NOMO-1 treated with DMSO at 0.1 percent for 48 hours (cell line): ENCODE results near the gene PHETA2.
"Not testable (repeated sequence)": the region's sequence is repeated elsewhere in the genome, so short reads cannot be mapped to it uniquely, and the experiment has no call there.

ENCODE experiments used
- DNase-seq: peaks from one replicate; lab custom pipeline; 2025; ENCODE audit not compliant: unreplicated experiment; lab: John Stamatoyannopoulos, UW

PHETA2 gene

DNA sequence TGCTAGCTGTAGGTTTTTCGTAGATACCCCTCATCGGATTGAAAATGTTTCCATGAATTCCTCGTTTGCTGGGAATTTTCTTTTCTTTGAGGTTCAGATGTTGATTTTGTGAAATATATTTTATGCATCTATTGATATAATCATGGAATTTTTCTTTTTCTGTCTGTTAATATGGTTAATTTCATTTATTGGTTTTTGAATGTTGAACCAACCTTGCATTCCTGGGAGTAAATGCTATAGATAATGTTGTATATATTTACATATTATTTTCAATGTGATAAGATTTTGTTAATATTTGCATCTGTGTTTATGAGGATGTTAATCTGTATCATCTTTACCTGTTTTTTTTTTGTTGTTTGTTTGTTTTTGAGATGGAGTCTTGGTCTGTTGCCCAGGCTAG lies 27.2 kb downstream of the PHETA2 start:
- DNase-seq = no peak

DNA sequence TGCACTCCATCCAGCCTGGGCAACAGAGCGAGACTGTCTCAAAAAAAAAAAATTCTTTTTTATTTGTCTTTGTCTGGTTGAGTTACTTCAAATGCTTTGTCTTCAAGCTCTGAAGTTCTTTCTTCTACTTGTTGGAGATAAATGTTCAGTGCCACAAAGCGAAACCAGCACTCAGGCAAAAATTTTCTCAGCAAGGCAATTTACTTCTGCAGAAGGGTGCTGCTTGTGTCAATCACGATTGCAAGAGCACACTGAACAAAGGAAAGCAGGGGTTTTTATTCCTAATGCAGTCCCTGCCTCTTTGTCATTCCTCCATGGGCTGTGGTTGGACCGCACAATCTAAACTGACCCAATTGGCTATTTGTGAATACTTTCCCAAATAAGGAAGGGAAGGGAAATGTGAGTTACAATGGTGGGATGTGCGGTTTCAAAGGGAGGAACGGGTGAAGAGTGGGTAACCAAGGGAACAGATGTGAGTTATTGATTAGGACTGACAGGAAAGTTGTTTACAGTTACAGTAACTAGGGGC lies 30.3 kb downstream of the PHETA2 start:
- DNase-seq = not testable (repeated sequence)

DNA sequence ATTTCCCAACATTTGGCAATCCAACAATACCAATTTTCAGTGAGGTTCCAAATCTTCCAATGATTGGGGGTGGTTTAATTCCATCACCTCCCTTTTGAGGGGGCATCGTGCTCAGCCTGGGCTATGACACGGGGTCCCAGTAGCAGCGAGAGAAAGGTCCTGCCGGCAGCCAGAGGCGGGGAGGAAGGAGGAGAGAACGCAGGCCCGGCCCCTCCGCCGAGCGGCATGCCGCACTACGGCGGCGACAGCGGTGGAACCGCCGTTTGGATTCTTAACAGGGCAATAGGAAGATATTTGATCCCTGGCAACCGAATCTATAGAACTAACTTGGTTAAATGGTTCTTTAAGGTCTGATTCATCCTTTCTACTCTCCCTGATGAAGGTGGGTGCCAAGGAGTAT lies 34.8 kb downstream of the PHETA2 start:
- no peak for DNase-seq

DNA sequence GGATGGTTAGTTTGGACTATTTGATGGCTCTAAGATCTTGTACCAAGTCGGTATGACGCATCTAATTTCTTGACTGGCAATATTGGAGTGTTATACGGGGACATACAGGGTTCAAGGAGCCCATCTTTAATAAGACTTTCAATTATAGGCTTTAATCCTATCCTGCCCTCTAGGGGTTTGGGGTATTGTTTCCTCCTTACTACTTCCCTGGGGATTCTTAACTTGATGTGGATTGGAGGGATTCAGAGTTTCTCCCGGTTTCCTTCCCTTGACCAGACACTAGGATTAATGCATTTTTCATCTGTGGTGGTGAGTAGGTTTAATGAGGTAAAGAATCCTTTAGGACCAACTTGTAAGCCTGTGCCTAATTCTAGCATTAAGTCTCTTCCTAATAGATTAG lies 37.8 kb downstream of the PHETA2 start:
- DNase-seq = no peak

DNA sequence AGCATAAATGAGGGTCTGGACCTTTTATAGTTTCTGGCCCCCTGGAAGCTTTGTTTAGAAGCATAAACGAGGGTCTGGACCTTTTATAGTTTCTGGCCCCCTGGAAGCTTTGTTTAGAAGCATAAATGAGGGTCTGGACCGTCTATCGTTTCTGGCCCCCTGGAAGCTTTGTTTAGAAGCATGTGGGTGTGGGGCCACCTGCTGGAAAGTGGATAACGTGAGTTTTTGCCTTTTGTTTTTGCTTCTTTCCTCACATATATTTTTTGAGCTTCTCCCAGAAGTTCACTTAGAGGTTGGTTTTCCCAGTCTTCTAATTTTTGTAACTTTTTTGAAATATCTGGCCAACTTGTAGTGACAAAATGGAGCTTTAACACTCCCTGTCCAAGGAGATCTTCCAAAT lies 38.7 kb downstream of the PHETA2 start:
- not testable (repeated sequence) for DNase-seq

DNA sequence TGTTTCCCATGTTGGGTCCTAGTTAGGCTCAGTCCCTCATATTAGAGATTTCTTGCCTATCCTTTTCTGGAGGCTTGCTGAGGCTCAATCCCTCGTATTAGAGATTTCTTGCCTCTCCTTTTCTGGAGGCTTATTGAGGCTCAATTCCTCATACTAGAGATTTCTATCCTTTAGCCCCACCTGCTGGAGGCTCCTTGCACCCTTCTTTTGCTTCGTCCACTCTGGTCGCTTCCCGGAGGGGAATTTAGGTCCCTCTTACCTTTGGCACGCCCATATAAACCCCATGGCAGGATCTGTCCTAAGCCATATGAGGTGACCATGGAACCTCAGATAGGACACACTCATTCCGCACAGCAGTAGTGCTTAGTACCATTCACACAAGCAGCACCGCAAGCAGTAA lies 40.7 kb downstream of the PHETA2 start:
- no peak for DNase-seq

DNA sequence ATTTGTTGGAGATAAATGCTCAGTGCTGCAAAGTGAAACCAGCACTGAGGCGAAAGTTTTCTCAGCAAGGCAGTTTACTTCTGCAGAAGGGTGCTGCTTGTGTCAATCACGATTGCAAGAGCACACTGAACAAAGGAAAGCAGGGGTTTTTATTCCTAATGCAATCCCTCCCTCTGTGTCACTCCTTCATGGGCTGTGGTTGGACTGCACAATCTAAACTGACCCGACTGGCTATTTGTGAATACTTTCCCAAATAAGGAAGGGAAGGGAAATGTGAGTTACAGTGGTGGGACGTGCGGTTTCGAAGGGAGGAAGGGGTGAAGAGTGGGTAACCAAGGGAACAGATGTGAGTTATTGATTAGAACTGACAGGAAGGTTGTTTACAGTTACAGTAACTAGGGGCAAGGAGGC lies 41.4 kb downstream of the PHETA2 start:
- DNase-seq = not testable (repeated sequence)

DNA sequence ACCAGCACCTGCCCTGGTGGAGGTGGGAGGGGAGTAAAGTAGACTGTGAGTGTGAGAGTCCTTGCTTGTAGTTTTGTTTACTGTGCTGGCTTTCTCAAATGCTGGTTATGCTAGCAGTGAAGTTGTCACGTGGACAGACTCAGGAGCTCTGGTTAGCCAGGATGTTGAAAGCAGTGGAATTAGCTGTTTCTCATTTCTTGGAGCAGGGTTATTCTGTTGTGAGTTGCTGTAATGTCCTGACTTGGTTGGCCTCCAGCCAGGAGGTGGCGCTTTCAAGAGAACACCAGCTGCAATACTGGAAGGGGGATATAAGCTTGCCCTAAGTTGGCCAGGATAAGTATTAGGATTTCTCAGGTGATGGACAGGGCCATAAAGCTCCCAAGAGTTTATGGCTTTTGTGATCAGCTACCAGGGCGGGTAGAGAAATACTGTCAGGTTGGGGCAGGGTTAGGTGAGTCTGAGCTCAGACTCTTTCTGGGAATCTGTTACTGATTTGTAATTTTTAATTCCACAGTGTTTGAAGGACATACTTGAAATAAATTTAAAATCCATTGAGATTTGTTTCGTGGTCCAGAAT lies 42.9 kb downstream of the PHETA2 start:
- DNase-seq = no peak

DNA sequence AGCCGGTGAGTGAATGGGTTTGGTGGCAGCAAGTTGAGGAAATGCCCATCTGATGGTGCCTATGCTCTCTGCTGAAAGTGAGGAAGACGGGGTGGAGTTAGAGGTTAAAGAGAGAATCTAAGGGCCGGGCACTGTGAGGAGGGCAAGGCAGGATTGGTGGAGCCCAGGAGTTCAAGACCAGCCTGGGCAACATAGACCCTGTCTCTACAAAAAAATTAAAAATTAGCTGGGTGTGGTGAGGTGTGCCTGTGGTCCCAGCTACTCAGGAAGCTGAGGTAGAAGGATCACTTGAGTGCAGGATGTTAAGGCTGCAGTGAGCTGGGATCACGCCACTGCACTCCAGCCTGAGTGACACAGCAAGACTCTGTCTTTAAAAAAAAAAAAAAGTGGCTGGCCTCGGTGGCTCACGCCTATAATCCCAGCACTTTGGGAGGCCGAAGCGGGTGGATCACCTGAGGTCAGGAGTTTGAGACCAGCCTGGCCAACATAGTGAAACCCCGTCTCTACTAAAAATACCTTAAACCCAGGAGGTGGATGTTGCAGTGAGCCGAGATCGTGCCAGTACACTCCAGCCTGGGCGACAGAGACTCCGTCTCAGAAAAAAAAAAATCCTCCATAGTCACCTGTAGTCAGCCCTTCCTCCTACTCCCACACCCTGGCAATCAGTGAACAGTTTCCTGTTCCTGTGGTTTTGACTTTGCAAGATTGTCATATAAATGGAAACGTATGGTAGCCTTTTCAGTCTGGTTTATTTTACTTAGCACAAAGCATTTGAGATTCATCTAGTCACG lies 46.4 kb downstream of the PHETA2 start:
- peak; percentile 39 for DNase-seq

DNA sequence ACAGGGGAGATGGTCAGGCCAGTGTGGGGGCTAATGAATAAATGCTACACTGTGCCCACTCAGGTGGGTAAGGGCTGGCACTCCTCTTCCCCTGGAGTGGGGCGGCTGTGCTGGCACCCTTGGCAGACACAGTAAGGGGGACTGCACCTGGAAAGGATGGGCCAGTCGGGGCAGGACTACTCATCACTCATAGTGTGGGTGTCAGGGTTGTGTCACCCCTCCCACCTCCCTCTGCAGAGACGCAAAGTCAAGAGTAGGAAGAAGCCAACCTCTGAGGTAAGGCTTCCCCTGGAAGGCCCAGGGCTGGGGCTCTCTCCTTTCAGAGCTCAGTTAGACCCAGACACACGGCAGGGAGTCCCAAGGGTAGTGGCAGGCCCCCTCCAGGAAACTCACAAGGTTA lies 49.5 kb downstream of the PHETA2 start:
- not testable (repeated sequence) for DNase-seq

DNA sequence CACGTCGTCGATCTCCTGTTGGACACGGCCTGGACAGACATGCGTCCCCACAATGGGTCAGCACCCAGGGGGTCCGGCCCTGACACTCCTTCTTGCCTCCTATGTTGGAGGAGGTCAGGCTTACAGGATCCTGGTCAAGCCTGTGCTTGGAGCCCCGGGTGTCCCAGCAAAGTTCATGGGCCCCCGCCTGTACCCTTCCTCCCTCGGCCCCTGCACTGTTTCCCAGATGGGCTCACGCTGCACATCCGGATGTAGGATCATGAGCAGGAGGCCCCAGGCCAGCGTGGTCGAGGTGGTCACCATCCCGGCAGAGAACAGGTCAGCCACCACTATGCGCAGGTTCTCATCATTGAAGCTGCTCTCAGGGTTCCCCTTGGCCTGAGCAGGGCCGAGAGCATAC lies 53.6 kb downstream of the PHETA2 start:
- no peak for DNase-seq

DNA sequence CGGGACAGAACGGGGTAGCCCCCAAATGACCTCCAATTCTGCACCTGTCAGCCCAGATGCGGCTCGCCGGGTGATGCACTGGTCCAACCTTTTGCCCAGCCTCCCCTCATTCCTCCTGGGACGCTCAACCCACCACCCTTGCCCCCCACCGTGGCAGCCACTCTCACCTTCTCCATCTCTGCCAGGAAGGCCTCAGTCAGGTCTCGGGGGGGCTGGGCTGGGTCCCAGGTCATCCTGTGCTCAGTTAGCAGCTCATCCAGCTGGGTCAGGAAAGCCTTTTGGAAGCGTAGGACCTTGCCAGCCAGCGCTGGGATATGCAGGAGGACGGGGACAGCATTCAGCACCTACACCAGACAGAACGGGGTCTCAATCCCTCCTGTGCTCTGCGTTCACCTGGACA lies 54.0 kb downstream of the PHETA2 start:
- DNase-seq = not testable (repeated sequence)
